HG03469 (cell line): ENCODE results near the gene C12orf76.
"Not testable (repeated sequence)": the region's sequence is repeated elsewhere in the genome, so short reads cannot be mapped to it uniquely, and the experiment has no call there.

Experiments used
- ATAC-seq: cut with Tn5 transposase; IDR thresholded peaks from one replicate; pipeline ENCODE4 v1.9.1; 2021; ENCODE audit warnings: mild to moderate bottlenecking, moderate library complexity, moderate number of reproducible peaks; ENCODE audit not compliant: unreplicated experiment

Gene C12orf76

DNA sequence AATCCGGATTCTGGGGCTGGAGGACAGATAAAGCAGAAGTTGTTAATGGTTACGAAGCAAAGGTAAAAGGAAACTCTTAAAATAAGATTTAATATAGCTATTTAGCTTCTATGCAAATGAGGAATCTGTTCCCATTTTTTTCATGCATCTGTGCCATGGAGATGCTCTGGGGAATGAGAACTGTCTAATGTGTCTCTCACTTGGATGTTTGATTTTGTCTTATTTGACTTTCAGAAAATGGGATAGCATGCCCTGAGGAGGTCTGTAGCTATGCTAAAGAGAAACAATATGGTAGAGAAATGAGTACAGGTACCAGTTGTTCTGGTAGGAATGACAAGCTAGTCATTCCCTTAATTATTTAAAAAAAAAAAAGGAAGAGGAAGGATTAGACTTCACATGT is 24.3 kb downstream of the C12orf76 start:
- ATAC-seq: no peak

DNA sequence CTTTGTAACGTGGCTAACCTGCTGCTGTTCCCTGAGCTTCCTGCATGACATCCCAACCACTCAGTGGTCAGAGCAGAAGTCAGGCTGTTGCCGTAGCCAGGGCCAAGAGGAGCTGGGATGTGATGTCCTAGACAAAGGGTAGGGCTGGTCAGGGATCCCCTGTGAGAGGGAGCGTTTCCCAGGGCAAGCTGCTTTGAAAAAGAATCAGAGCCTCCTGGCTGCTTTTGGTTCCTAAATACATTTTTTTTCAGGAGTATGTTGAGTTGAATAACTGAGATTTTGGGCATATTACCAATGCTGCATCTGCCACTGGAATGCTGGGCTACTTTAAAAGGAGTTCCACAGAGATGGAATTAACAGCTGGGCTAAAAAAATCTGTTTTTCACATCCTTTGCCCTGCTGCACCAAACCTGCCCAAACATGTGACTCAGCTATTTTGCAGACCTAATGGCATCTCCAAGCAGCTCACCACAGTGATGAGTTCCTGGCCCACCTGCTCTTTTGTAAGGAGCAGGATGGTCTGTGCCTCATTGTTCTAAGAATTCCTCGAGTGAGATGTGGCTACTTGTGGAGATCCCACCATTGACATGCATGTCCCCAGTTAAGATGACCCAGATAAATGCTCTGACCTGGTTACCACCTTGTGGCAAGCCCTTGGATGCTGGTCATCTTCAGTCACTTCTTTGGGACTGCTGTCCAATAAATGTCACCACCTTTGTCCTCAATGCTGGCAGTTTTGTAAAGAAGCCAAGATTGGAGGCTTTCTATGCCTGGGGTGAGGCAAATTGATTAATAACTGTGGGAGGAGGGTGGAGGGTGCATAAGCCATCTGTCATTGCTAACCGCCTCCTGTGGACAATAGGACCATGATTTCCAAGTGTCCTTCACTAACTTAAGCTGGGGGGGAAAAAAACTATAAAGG is 25.0 kb downstream of the C12orf76 start:
- no peak for ATAC-seq

DNA sequence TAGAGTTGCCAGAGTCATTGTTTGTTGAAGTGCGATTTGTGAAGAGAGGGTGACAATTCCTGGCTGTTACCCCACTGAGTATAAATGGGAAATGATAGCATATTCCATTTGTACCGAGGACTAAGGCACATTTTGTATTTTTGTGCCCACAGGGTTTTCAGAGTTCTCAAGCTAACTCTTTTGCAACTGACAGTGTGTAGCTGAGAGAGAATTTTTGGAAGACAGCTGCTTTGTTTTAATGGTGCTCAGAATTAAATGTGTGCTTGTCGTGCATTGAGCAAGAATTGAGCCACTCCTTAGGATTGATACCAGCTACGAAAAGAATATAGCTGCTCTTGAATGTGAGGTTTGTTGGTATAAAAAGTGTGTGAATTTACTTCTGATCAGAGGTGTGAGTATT is 27.4 kb downstream of the C12orf76 start:
- ATAC-seq: no peak

DNA sequence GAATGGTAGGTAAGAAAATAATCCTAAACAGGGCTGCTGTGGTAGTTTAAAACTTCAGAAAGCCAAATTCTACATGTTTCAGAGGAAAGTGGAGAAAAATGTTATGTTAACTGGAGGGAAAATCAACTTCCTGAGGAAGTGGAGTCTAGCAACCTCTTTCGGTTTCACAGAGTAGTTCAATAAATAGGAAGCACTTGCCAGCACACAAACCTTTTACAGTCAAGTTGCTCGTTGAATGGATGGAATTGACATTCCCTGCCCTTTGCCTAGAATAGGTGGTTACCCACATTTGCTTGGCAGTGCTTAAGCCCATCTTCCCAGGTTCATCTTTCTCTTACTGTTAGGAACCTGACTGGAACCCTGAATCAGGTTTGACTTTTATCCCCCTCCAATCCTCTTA is 33.2 kb downstream of the C12orf76 start:
- ATAC-seq: no peak

DNA sequence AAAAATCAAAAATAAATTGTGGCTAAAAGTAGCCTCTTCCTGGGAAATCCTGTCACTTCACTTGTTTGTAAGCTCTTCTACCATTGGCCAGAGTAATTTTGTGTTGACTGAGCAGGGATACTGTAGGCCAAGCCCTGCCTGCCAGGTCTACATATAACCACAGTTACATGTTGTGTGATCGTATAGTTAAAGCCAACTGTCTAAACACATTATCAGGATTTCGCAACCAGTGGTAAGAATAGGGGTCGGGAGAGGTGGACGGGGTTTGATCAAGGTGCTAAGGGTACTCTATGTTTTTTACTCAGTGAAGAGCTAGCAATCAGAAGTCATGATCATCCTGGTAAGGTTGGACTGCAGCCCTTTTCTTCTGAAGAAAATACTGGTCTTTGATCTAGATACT is 35.7 kb downstream of the C12orf76 start:
- ATAC-seq: no peak

DNA sequence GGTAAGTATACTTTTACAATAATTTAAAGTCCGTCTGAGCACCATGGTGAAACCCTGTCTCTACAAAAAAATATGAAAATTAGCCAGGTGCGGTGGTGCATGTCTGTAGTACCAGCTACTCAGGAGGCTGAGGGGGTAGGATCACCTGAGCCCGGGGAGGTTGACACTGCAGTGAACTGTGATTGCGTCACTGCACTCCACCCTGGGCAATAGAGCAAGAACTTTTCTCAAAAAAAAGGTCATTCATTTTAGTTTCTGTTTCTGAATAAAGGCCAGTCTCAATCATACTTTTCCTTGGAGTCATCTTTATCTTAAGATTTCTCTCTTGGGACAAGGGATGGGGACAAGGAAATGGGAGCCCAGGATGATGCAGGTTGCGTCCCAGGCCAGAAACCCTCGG is 36.2 kb downstream of the C12orf76 start:
- no peak for ATAC-seq

DNA sequence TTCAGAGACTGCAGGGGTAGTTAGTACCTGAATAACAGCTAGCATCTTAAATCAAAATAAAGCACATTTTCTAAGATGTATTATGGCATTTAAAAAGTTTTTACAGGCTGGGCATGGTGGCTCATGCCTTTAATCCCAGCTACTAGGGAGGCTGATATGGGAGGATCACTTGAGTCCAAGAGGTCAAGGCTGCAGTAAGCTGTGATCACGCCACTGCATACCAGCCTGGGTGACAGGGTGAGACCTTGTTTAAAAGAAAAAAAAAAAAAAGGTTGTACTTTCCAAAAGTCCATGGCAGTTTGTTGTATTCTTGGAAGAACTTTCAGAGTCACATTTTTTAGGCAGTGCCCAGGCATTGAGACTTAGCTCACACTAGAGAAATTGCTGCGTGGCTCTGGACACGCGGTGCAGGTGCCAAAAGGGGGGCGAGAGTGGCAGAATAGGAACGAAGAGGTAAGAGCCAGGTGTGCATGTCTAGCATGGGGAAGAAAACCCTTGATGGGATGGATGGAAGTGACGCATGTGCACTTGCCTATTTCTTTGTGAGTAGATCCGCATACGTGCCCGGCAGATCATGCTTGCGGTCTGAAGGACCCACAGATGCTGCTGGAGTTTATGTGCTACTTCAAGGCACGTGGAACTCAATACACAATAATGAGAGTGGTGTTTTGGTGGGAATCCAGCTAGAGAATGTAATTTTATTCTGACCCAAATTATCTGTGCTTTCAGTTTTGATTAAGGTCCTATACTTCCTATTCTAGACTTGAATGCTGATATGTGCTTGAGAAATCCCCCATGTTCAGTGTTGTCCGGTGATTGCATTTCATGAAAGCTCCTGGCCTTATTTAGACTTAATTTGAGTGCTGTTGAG is 37.2 kb downstream of the C12orf76 start:
- no peak for ATAC-seq

DNA sequence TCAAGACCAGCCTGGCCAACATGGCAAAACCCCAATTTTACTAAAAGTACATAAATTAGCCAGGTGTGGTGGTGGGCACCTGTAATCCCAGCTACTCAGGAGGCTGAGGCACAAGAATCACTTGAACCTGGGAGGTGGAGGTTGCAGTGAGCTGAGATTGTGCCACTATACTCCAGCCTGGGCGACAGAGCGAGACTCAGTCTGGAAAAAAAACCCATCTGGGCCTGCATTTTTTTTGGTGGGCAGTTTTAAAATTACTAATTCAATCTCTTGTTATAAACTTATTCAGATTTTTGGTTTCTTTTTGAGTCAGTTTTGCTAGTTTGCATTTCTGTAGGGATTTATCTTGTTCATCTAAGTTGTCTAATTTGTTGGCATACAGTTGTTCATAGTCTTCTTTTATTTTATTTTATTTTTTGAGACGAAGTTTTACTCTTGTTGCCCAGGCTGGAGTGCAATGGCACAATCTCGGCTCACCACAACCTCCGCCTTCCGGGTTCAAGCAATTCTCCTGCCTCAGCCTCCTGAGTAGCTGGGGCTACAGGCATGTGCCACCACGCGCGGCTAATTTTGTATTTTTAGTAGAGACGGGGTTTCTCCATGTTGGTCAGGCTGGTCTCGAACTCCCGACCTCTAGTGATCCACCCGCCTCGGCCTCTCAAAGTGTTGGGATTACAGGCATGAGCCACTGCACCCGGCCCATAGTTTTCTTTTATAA is 39.5 kb downstream of the C12orf76 start:
- ATAC-seq: not testable (repeated sequence)

DNA sequence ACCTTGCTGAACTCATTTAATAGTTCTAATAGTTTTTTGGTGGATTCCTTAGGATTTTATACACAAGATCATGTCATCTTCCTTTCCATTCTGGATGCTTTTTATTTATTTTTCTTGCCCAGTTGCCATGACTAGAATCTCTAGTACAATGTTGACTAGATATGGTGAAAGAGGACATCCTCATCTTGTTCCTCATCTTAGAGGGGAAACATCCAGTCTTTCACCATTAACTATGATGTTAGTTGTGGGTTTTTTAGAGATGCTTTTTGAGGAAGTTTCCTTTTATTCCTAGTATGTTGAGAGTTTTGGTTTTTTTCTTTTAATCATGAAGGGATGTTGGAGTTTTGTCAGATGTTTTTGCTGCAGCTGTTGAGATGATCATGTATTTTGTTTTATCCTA is 40.4 kb downstream of the C12orf76 start:
- ATAC-seq: no peak

DNA sequence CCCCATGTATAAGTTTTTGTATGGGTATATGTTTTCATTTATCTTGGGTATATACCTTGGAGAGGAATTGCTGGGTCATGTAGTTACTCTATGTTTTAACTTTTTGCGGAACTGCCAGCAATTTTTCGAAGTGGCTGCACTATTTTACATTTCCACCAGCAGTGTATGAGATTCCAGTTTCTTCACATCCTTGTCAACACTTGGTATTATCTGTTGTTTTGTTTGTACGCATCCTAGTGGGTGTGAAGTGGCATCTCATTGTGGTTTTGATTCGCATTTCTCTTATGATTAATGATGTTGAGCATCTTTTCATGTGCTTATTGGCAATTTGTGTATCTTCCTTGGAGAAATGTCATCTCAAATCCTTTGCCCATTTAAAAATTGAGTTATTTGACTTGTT is 42.2 kb downstream of the C12orf76 start:
- ATAC-seq: no peak

DNA sequence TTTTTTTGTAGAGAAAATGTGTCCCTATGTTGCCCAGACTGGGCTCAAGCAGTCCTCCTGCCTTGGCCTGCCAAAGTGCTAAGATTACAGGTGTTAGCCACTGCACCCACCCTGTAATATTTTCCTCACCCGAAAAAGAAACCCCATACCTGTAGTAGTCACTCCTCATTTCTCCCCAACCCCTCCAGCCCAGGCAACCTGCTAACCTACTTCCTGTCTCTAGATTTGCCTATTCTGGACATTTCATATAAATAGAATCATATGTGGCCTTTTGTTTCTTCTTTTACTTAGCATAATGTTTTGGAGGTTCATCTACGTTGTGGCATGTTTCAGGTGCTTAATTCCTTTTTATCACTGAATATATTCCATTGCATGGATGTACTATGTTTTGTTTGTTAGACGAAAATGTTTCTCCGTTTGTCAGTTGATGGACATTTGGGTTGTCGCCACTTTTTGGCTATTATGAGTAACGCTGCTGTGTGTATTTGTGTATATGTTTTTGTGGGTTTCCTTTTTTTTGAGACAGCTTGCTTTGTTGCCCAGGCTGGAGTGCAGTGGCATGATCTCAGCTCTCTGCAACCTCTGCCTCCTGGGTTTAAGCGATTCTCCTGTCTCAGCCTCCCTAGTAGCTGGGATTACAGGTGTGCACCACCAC is 42.9 kb downstream of the C12orf76 start:
- ATAC-seq: peak; percentile 16

DNA sequence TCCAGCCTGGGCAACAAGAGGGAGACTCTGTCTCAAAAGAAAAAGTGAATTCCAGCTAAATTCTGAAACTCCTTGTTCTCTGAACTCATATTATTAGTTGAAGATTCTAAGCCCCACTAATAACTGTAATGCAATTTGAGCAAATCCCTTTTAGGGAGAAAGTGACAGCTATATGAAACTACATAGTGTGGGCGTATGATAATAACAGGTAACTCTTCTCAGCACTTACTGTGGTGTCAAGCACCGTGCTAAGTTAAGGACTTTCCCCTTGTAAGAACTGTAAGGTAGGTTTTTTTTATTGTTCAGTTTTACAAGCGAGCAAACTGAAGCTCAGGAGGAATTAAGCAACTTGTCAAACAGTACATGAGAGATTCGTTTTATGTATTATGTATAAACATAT is 43.7 kb downstream of the C12orf76 start:
- peak; percentile 55 for ATAC-seq

DNA sequence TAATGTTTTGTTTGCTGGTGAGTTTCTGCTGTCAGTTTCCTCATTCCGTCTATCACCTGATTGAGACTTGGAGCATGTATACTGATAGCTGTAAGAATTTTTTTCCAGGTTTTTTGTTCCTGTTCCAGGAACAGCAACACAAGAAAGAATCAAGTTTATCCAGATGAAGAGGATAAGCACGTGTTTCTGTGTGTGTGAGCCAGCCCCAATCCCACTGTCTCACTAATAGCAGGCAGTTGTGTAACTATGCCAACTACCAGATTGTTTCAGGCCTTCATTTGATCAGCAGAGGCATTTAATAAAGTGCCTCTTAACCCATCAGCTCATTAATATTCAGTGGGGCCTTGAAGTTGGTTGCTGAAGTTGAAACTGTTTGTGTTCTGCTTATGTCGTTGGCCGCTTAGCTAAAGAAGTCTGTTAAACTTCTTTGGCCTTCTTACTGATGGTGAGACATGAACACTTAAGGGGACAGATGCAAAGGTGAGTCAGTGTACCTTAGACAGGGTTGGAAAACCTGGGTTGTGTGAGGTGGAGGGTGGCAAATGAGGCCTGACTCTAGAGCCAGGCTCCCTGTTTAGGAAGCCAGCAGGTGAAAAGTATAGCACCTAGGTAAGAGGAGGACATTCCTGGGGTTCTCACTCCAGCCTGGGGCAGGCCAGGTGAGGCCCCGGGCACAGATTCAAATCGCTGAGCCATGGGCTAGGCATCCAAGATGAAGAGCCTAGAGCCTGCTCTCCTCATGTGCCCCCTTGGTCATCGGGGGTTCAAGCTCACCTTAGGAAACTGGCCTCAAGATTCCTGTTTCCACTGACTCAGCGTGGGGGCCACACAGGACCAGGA is 45.4 kb downstream of the C12orf76 start:
- no peak for ATAC-seq

DNA sequence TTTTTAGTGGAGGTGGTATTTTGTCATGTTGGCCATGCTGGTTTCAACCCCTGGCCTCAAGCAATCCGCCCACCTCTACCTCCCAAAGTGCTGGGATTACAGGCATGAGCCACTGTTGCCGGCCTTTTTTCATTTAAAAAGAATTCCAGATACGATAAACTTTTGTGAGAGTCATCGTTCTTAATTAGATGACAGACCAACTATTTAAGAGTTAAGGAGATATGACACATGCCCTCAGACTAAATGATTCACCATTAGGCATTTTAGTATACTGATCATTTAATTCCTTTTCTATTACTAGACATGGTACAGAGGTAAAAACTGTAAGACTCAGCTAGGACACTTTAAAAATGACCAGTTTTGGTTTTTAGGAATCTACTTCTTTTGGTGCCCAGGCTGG is 46.7 kb downstream of the C12orf76 start:
- ATAC-seq: no peak

DNA sequence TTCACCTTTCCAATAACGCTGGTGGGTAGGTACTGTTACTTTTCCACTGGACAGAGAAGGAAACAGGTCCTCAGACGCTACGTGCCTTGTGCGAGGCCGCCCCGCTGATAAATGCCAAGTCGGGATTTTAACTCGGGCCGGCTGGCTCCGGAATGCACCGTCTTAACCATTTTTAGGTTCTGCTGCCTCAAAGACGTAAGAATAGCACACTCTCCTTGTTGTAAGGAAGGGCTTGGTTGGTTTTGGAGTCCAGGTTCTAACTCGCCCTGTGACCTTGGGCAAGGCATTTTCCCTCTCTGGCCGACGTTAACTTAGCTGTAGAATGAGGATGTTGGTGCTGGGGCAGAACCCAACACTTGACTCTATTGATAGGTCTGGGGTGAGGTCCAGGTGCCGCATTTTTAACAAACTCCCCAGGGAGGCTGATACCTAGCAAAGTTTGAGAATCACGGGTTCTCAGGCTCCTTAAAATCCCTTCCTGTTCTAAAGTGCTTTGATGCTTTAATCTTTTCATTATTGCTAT is 48.3 kb downstream of the C12orf76 start:
- no peak for ATAC-seq

DNA sequence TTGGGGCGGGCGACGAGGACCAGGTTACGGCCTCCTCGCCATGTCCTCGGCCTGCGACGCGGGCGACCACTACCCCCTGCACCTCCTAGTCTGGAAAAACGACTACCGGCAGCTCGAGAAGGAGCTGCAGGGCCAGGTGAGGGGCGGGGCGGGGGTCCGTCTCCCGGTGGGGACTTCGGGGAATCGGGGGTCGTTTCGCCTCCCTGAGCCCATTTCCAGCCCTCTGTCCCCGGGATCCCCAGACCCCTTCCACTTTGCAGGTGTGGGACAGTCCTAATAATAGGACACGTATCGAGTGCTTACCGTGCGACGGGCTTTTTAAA is 48.7 kb downstream of the C12orf76 start:
- no peak for ATAC-seq

DNA sequence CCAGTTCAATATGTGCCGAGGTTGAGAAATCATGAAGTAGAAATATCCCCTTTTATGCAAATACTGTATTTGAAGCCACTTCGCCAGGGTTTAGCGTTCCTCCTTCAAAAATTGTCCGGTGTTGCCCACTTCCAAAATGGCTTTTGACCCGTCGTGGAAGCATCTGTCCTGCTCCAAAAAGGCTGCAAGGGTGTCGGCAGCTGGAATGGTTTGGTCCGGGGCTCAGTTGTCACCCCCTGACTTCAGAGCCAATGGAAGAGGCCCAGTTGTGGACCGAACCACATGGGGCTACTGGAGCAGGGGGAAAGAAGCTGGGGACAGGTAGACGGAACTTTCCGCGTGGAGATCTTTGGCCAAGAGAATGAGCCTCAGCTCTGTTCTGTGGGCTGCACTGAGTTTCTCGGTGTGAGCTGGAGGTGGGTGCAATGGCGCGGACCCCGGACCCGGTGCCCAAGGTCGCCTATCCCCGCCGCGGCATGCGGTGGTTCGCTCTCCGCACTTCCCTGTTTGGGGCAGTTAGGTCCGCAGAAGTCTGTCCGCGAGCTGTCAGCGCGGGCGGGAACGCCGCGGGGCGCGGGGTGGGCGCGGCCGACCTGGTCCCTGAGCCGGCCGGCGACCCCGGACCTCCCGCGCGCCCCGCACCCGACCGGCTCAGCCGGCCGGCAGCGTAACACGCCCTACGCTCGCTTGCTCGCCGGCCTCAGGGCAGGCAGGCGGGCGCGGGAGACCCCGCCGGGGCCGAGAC is 49.2 kb downstream of the C12orf76 start, which contains the start of gene ANKRD13A:
ANKRD13A (plus strand) TSS at position 527 of the 745 bp plus-strand sequence. CDS start 259 bp downstream, outside the sequence.
- ATAC-seq: no peak

DNA sequence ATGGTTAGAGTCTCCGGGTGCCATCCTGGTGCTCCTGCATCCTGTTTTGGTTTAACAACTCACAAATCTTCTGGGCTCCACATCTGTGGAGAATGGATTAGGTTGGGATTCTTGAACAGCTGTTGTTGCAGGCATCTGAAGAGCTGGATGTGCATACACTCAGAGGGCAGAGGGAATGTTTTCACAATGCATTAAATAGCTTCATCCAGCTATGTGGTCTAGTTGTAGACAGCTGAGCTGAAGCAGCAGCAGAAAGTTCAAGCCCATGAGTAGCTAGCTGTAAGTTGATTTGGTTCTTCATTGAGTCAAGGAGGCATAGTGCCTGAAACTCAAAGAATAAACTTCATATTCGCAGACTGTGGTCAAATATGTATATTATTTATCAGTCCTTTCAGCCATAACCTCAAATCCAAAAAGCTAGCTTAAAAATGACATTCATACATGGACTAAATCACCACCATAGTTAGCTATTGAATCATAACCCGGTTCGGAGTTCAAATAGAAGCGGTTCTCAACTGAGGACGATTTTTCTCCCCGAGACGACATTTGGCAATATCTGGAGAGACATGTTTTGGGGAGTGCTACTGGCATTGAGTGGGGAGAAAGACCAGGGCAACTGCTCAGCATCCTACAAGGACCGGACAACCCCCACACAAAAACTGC is 50.0 kb downstream of the C12orf76 start:
- no peak for ATAC-seq
